ENCODE data around the gene ODR4.
"Not testable (repeated sequence)": the region's sequence is repeated elsewhere in the genome, so short reads cannot be mapped to it uniquely, and the experiment has no call there.

ODR4 gene

GRCh38 chr1:186420923-186421322 lies 45.3 kb downstream of the ODR4 start:
- in situ Hi-C loops (cut with MboI; ENCODE audit: low sequenced_read_pairs) = no loop called here

- in situ Hi-C loops (cut with MboI; ENCODE audit: low sequenced_read_pairs) = no loop called here
Observed at GRCh38 chr1:186421446-186421845, 45.8 kb downstream of the ODR4 start.

GRCh38 chr1:186424539-186424938 lies 48.9 kb downstream of the ODR4 start:
- in situ Hi-C loops (cut with MboI; ENCODE audit: low sequenced_read_pairs) = no loop called here

GRCh38 chr1:186426118-186426517 lies 50.5 kb downstream of the ODR4 start:
- in situ Hi-C loops (cut with MboI; ENCODE audit: low sequenced_read_pairs) = no loop called here

- in situ Hi-C loops (cut with MboI; ENCODE audit: low sequenced_read_pairs) = no loop called here
Observed at GRCh38 chr1:186429017-186429416, 53.4 kb downstream of the ODR4 start.

- in situ Hi-C loops (cut with MboI; ENCODE audit: low sequenced_read_pairs) = no loop called here
Observed at GRCh38 chr1:186435336-186435735, 59.7 kb downstream of the ODR4 start.

- in situ Hi-C loops (cut with MboI; ENCODE audit: low sequenced_read_pairs) = no loop called here
Observed at GRCh38 chr1:186438567-186438966, 62.9 kb downstream of the ODR4 start.

- in situ Hi-C loops (cut with MboI; ENCODE audit: low sequenced_read_pairs) = no loop called here
Observed at GRCh38 chr1:186440584-186440983, 64.9 kb downstream of the ODR4 start.

GRCh38 chr1:186442651-186443375 lies 67.2 kb downstream of the ODR4 start:
- in situ Hi-C loops (cut with MboI; ENCODE audit: low sequenced_read_pairs) = no loop called here

- in situ Hi-C loops (cut with MboI; ENCODE audit: low sequenced_read_pairs) = no loop called here
Observed at GRCh38 chr1:186443638-186444037, 68.0 kb downstream of the ODR4 start.

- in situ Hi-C loops (cut with MboI; ENCODE audit: low sequenced_read_pairs) = no loop called here
Observed at GRCh38 chr1:186446152-186446551, 70.5 kb downstream of the ODR4 start.

GRCh38 chr1:186454981-186455380 lies 79.3 kb downstream of the ODR4 start:
- in situ Hi-C loops (cut with MboI; ENCODE audit: low sequenced_read_pairs) = no loop called here

- in situ Hi-C loops (cut with MboI; ENCODE audit: low sequenced_read_pairs) = no loop called here
Observed at GRCh38 chr1:186456729-186457255, 81.2 kb downstream of the ODR4 start.

- in situ Hi-C loops (cut with MboI; ENCODE audit: low sequenced_read_pairs) = not testable (repeated sequence)
Observed at GRCh38 chr1:186459161-186459560, 83.5 kb downstream of the ODR4 start.

- in situ Hi-C loops (cut with MboI; ENCODE audit: low sequenced_read_pairs) = no loop called here
Observed at GRCh38 chr1:186461014-186461413, 85.4 kb downstream of the ODR4 start, which contains the start of gene PDC. PDC (minus strand) TSS chr1:186461114; CDS start chr1:186449459, 11,655 bp downstream.

- in situ Hi-C loops (cut with MboI; ENCODE audit: low sequenced_read_pairs) = no loop called here
Observed at GRCh38 chr1:186463511-186463910, 87.9 kb downstream of the ODR4 start.

- in situ Hi-C loops (cut with MboI; ENCODE audit: low sequenced_read_pairs) = no loop called here
Observed at GRCh38 chr1:186463926-186464325, 88.3 kb downstream of the ODR4 start.

- in situ Hi-C loops (cut with MboI; ENCODE audit: low sequenced_read_pairs) = not testable (repeated sequence)
Observed at GRCh38 chr1:186465491-186465890, 89.9 kb downstream of the ODR4 start.

GRCh38 chr1:186465946-186466345 lies 90.3 kb downstream of the ODR4 start:
- in situ Hi-C loops (cut with MboI; ENCODE audit: low sequenced_read_pairs) = no loop called here

Data from HL-60/S4 (cell line).